HG03460 (cell line): ENCODE measurements around the gene NACC1.
"Not testable (repeated sequence)": the region's sequence is repeated elsewhere in the genome, so short reads cannot be mapped to it uniquely, and the experiment has no call there.

Experiments
- ATAC-seq: cut with Tn5 transposase; IDR thresholded peaks from one replicate; pipeline ENCODE4 v1.9.1; 2021; ENCODE audit not compliant: unreplicated experiment

NACC1 gene

GRCh38 chr19:13138171-13138915, 20.3 kb downstream of the NACC1 start:
- ATAC-seq, result no peak

GRCh38 chr19:13138916-13139198, 20.8 kb downstream of the NACC1 start:
- no peak for ATAC-seq

- no peak for ATAC-seq
Measured at GRCh38 chr19:13139633-13140311, 21.7 kb downstream of the NACC1 start.

GRCh38 chr19:13146763-13147563, 28.9 kb downstream of the NACC1 start:
- no peak for ATAC-seq

GRCh38 chr19:13149173-13149627, 31.1 kb downstream of the NACC1 start:
- ATAC-seq, result not testable (repeated sequence)

GRCh38 chr19:13149628-13150186, 31.6 kb downstream of the NACC1 start:
- ATAC-seq, result no peak

GRCh38 chr19:13150187-13150930, 32.3 kb downstream of the NACC1 start, which contains the start of the genes IER2 and STX10:
Gene IER2 (plus strand): TSS chr19:13150411. CDS start chr19:13153187, 2,776 bp downstream.
Gene STX10 (minus strand): TSS chr19:13150375. CDS start chr19:13150173, 202 bp downstream.
- ATAC-seq, result peak; percentile 33

GRCh38 chr19:13150931-13151604, 33.0 kb downstream of the NACC1 start:
- ATAC-seq, result no peak

- peak; percentile 30 for ATAC-seq
Measured at GRCh38 chr19:13151605-13152355, 33.7 kb downstream of the NACC1 start.

GRCh38 chr19:13152356-13152973, 34.4 kb downstream of the NACC1 start:
- ATAC-seq, result no peak

- ATAC-seq, result no peak
Measured at GRCh38 chr19:13152974-13153568, 35.0 kb downstream of the NACC1 start.

- no peak for ATAC-seq
Measured at GRCh38 chr19:13153569-13154240, 35.6 kb downstream of the NACC1 start.

- ATAC-seq, result no peak
Measured at GRCh38 chr19:13154241-13154778, 36.2 kb downstream of the NACC1 start.

- no peak for ATAC-seq
Measured at GRCh38 chr19:13154911-13155471, 36.9 kb downstream of the NACC1 start.

GRCh38 chr19:13155472-13156359, 37.7 kb downstream of the NACC1 start:
- no peak for ATAC-seq

- no peak for ATAC-seq
Measured at GRCh38 chr19:13159713-13160112, 41.6 kb downstream of the NACC1 start.
